Embryonic facial prominence (tissue), 1 donor: ENCODE results near the gene PADI4.
"Not testable (repeated sequence)": the region's sequence is repeated elsewhere in the genome, so short reads cannot be mapped to it uniquely, and the experiment has no call there.

ENCODE experiments used
- DNase-seq: peaks from one replicate; pipeline ENCODE4 v3.0.0-alpha.2; 2016; ENCODE audit errors: extremely low spot score

PADI4 gene

DNA sequence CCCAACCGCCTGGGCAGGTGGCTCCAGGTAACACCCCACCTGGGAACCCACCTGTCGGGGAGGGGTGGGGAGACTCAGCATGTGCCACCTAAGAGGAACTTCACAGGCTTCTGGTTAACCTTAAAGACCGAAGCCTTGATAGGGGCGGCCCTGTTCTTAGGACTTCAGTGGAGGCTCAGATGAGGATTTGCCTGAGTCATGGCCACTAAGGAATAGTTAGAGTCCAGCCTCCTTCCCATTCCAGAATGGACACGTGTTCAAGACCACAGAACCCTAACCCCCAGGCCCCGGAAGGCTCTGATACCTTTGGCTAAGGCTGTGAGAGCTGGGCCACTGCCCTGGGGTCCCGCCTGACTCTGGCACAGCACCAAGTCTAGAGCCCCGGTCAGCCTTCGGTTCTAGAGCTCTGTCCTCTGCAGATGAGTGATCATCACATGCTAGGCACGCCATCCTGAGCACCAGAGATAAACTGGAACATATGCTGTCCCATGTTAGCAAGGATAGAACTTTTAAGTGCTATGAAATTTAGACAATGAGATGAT, 84.3 kb downstream of the PADI4 start:
- DNase-seq: no peak

DNA sequence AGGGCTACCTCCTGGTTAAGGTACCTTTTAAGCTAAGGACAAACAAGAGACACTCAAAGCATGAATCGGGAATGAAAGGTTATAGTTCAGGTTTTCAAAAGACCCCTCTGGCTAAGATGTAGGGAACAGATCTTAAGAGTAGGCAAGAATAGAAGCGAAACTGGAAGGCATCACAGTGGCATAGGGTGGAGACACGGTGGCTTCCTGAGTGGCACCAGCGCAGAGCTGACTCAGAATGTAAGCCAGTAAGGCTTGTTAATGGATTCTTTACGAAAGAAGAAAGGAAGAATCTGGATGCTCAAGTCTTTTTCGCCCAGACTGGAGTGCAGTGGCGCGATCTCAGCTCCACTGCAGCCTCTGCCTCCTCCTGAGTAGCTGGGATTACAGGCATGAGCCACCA, 85.2 kb downstream of the PADI4 start:
- DNase-seq: no peak

DNA sequence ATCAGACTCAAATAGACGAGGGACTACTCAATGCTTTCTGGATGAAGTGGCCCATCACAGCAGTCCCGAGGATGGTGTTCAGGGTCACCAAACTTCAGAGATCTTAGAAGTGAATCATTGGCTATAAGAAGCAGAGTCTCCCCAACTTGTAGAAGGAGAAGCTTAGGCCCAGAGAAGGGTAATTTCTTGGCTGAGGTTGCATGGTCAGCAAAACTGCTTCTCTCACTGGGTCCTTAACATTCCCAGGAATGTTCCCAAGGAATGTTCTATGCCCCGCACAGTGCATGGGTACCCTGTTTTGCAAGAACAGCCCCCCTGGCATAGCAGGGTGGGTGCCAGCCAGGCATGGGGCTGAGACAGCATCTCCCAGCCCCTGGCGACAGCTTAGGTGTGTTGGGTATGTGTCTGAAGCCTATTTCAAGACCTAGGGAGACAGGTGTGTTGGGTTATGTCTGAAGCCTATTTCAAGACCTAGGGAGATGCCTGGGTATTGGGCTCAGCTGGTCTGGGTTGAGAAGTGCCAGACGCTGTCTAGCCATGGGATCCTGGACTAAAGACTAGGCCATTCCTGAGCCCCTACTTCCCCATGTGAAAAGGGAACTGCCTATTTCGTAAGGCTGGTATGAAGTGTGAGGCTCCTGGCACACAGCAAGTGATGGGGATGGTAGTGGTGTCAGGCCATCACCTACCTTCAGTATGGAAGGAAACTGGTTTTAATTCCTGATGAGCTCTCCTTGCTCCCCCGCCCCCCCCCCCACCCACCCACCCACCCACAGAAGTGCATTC, 90.1 kb downstream of the PADI4 start:
- DNase-seq: no peak

DNA sequence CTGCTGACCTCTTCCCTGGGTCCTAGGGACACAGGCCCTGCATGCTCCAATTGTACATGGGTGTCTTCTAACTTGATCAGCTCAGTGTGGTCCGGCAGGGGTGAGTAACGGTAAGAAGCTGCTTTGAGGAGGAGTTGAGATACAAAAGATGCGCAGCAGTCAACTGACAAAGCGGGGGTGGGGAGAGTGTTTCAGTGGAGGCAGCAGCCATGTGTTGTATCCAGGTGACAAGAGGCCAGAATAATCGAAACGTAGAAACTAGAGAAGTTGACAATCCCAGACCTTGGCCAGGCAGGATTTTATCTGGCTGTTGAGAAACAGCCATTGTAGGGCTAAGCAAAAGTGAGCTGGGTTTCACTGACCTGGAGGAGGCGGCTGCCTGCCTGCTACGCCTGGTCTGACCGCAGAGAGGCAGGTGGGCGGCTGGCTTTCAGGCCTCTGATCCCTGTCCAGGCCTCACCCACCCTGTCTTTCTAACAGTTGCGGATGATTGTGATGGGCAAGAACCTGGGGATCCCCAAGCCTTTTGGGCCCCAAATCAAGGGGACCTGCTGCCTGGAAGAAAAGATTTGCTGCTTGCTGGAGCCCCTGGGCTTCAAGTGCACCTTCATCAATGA, 92.8 kb downstream of the PADI4 start:
- DNase-seq: no peak

DNA sequence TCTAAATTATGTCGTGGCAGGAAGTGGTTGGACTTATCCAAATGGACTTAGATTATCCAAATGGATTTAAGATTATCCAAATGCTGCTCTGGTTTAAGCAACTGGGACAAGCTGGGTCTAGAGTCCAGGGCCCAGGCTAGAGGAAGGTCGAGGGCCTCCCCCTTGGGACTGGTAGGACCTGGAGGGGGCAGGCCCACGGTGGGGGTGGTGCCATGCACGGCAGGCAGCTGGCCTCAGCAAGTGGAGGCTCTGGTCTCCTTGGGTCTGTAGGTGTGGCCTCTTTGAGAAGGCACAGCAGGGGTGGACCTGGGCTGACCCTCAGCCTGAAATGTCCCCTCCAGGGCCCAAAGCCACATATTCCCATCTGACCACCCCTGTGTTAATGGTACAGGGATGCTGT, 93.8 kb downstream of the PADI4 start:
- no peak for DNase-seq

DNA sequence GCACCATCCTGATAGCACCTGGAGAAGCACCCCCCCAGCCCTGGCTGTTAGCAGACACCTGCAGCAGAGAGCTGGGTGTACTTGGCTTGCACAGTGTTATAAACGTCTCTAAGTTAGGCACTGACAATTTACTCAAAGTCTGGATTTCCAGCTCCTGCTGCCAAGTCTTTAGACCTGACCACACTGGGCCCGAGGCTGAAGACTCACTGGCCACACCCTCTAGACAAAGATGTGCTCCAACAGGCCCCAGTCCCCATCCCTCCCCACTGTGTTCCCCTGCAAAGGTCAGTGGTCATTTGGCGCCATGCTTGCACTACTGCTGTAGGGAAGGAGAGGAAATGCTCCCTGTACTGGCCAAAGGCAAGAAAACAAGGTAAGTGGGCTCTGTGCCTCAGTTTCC, 95.1 kb downstream of the PADI4 start:
- DNase-seq: no peak

DNA sequence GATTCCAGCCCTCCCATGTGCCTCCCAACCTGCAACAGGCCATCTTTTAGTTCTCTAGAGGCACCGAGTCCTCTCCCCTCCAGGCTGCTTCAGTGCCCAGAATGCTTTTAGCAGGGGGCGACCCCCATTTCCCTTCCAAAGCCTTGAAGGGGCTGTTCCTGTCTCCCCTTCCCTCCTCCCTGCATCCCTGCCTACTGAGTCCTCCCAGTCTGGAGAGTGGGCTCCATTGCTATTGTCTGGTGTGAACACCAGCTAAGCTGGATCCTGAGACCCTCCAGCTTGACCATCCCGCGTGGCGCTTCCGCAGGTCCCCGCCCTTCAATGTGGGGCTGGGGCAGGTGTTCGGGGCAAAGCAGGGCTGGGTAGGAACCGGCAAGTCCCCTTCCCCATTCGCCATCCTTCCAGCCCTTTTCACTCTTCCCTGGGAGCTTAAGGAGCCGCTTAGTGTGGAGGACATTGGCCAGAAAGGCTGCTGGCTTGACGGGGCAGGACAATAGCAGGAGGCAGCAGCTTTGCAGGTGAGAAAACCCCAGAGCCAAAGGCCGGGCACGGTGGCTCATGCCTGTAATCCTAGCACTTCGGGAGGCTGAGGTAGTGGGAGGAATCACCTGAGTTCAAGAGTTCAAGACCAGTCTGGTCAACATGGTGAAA, 96.2 kb downstream of the PADI4 start:
- DNase-seq: no peak

DNA sequence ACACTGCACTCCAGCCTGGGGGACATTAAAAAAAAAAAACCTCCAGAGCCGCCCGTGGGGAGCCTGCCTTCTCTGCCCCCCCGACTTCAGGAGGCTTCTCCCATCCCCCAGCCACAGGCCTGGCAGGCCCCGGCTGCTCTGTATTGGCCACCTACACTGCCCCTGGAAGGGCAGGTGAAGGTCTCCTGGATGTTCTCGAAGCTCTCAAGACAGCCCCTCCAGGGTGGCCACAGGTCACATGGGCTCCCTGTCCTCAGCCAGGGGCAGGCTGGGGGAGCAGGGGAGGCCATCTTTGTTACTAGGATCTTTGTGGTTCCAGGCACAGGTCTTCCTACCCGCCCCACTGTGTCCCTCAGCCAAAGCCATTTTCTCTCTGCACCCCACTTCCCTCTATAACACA, 96.8 kb downstream of the PADI4 start:
- no peak for DNase-seq

DNA sequence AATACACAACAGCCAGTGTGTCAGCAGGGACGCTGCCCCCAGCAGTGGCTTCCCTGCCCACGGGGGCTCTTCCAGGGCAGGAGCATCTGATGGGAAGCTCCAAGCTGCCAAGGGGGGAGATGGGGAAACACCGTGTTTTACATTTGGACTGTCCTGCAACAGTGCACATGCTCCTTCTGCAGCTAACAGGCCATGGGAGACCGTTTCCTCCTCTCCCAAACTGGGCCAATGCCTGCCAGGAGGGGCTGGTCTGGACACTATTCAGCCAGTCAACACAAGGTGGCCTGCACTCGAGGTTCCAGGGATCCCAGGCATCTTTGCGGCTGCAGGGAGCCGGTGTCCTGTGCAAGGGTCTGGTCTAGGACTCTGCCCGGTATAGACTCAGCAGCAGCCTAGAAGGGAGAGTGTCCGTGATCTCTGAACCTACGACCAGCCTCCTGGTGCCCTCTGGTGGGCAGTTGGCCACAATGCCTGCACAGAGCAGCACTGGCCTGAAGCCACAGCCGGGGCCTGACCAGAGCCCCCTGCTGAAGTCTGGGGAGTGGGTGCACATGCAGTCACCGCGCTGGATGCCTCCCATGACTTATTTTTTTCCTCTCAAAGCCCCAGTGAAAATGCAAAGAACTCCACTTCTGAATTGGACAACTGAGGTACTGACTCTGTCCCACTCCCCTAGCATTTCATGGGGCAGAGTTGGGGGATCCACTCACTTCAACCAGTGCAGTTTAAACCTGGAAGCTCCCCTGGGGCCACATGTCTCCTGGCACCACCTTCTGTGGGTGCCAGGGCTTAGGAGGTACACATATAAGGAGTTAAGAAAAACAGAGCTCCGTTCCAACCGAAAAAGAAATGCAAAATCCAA, 98.1 kb downstream of the PADI4 start:
- no peak for DNase-seq

DNA sequence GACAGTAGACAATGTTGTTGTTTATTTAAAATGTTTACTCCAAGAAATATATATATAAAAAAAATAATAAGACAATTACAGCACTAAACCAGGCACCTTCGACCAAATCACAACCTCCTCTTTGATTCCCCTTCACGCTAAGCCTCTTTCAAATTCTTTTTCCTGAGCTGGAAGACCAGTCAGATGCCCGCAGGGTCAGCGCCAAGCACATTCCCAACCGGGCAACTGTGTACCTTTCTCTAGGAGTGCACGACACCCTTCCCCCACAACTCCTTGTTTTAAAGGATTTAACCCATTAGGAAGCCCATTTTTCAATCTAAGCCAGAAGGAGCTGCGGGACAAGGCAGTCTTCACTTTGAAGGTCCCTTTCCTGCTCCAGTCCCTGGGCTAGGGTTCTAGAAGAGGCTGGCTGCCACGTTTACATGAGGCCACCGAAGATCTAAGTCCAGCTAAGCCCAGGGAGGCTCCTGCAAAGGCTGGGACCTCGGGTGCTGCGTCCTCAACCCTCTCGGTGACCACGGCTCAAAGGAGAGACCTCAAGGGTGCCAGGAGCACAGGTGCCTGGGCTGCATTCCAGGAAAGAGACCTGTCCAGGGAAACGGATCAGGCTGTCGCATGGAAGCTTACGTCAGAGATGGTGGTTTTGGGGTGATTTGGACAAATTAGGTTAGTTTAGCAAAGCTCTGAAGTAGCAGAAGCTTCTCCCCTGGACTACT, 98.9 kb downstream of the PADI4 start:
- DNase-seq: not testable (repeated sequence)

DNA sequence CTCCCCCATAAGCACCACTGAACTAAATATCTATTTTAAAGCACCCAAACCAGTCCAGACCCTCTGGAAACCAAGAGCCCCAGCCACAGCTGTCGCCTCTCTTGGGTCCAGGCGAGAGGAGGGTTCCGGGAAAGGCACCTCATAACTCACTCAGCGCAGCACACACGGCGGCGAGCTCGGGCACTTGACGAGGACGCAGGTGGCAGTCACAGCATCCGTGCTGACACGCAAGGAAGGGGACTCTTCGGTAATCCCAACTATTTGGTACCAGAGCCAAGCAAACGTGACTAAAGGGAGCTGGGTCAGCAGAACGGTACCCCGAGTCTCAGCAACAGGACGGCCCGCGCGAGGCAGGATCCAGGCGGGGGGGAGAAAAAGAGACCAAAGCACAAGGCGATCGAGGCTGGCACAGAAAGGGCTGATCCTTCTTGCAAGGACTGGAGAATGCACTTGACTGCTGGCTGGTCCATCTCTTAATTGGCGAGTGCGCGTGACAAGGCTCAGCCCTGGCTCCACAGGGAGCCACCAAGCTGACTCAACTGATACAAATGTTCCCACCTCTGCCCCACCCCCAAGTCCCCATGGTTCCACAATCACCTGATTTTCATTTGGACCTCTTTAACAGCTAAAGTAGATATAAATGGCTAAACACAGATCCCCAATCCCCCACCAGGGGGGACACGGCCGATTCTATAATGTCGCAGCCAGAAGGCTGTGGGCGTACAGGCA, 100.0 kb downstream of the PADI4 start:
- DNase-seq: not testable (repeated sequence)

DNA sequence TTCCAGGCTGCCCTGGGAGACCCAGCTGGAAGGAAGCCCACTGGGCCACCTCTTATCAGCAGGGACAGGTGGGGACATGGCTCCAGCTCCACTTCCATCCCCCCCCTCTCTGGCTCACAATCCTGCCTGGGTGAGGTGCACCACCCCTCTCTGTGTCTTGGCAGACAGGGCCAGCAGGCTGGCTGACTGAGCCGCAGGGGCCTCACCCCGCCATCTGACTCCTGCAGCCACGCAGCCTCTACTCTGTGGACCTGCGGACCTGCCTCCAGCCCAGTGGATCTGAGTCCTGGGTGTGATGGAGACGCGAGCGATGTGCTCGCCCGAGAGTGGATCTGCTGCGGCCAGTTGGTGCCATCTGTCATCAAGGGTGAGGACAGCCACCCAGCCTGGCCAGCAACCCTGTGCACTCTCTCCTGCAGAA, 101.4 kb downstream of the PADI4 start:
- no peak for DNase-seq

DNA sequence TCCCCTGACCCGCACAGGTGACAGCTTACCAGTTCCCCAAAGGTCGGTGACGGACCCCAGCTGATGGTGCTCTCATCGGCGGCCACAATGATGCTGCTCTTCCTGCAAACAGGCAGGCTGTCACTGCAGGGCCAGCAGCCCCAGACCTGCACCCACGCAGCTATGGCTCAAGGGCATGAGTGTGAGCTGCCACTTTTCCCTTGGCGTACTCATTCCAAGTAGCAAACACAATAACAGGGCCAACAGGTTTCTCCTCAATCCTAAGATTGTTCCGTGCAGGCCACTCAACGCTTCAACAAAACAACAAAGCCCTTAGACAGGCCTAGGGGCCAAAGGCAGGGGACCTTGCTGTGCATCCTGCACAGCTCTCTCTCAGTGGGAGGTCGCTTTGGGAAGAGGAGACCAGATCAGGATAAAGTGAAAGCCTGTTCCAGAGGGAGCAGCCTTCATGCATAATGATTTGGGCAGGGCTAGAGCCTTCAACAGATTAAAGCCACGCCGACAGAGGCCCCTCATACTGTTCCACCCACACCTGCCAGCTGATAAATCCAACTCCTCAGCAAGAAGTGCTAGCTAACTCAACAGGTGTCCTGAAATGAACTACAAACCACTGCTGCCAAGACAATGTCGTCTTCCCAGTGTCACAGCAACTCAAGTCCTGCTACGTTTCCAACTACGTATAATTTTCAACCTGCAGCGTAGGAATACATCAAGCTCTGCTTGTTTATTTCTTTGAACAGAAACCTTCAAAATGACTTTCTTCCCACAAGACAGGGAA, 104.3 kb downstream of the PADI4 start:
- DNase-seq: no peak
